Tibial nerve (tissue), 4 donors: ENCODE results near the gene CRYGN. TPM values are rescaled to one million over a fixed set of nuclear protein-coding genes. Genes with fewer than 3 reads are reported as not detected.

ENCODE experiments used
- DNase-seq, 2 donors: peaks; one replicate each; pipeline ENCODE4 v3.0.0-alpha.2; 2019; ENCODE audit warnings: low spot score in 2 of 2
- H3K27ac ChIP-seq, 4 donors: fragments of 200-600 bp; sonication (generic) in 3 of 4; one replicate each; pipeline ENCODE4 v1.5.1; 2017 to 2019; ENCODE audit warnings: mild to moderate bottlenecking in 1 of 4
- H3K27me3 ChIP-seq, 2 donors: fragments of 200-600 bp; sonication (generic) in 1 of 2; one replicate each; pipeline versions ENCODE4 v1.5.1 to v1.6.0; 2017 to 2019
- H3K36me3 ChIP-seq, 3 donors: fragments of 200-600 bp; sonication (generic); one replicate each; pipeline ENCODE4 v1.5.1; 2018 to 2019
- H3K4me1 ChIP-seq, 4 donors: fragments of 200-600 bp; sonication (generic) in 3 of 4; one replicate each; pipeline ENCODE4 v1.5.1; 2017 to 2019
- H3K4me3 ChIP-seq, 4 donors: fragments of 200-600 bp; sonication (generic) in 3 of 4; one replicate each; pipeline ENCODE4 v1.5.1; 2017 to 2019; ENCODE audit warnings: mild to moderate bottlenecking in 1 of 4, moderate library complexity in 1 of 4
- H3K9me3 ChIP-seq, 4 donors: fragments of 200-600 bp; sonication (generic) in 3 of 4; one replicate each; pipeline ENCODE4 v1.5.1; 2017 to 2019
- EP300 ChIP-seq, 2 donors: sonication (generic); formaldehyde crosslinking; IDR thresholded peaks; one replicate each; pipeline ENCODE4 v1.6.1; 2017; ENCODE audit warnings: antibody characterized with exemption in 2 of 2, mild to moderate bottlenecking in 1 of 2
- POLR2A ChIP-seq, 2 donors: fragments of 450-650 bp; IDR thresholded peaks; one replicate each; pipeline ENCODE4 v1.6.1; 2017; ENCODE audit warnings: antibody characterized with exemption in 2 of 2, mild to moderate bottlenecking in 2 of 2, moderate library complexity in 2 of 2
- WGBS, 2 donors: methylation state at CpG; one replicate each; pipeline ENCODE4 v1.1.5; 2018; 5-methylcytosine and 5-hydroxymethylcytosine counted together
- total RNA-seq, 4 donors: library from RNA; depleted of rRNA; stranded (reverse); fragments of >200 nt; gene quantifications; one replicate each; pipeline ENCODE4 v1.1.0, GENCODE V29; 2016
- TF ChIP-seq, protein P1 (sequence below), 5 experiments: fragments of 200-600 bp in 3 of 5; fragments of 450-650 bp in 2 of 5; sonication (generic) in 3 of 5; IDR thresholded peaks; one replicate each; pipeline ENCODE4 v1.5.1; 2016 to 2019; ENCODE audit warnings: antibody characterized with exemption in 5 of 5, mild to moderate bottlenecking in 3 of 5, moderate library complexity in 2 of 5

The CRYGN gene
- total RNA-seq: 1 to 10 TPM in 1 of 4 donors, under 1 TPM in 2, not detected in 1; 0.59 to 1.5 (median 0.87) TPM

DNA sequence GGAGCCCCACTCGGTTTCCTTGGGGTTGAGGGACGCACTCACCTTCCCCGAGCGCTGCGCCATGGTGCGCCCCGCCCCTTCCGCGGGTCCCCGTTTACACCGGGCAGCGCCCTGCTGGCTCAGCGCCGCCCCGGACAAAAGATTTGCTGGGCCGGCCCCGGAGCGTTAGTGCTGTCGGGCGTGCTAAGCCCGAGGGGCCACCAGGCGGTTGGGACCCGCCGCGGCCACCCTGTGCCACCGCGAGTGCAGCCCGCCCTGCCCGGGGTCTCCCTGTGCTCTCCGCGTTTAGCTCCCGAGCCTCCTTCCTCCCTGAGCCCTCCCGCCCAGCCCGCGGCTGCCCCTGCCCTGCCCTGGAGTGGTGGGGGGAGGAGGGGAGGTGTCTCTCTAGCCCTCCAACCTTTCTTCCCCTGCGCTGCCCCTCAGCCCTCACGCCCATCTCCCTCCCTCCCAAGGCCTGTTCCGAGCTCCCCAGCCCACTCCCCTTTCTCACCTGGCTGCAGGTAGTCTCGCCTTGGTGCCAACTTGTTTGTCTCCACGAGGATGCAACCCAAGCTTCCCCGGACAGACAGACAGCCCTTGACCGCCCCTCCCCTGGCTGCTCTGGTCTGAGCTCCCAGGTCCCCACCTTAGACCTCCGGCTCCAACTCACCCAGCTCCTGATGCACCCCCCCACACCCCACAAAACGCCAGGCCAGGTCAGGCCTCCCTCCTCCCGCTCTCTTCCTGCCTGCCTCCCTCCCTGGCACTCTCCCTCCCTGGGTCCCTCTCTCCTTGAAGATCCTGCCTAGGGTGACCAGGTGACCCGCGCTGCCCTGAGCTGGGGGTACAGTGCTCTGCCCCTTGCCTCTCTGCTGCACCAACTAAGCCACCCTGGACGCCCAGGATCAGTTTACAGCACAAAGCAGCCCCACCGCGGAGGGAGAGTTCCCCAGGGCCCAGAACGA is at the start of gene CRYGN:
Gene CRYGN (minus strand): TSS at position 287 of the 944 bp plus-strand sequence. CDS start 224 bp downstream, at position 63.
- Histone ChIP-seq H3K36me3 (no peaks in the 10 kb centered on the region), H3K4me1 (peaks cover 0 to 56% (median 19%) of the 10 kb centered on the region in 4 donors), H3K27ac (peak within 1 kb of the TSS; percentile 15 to 79 (median 58)), H3K27me3 (peaks cover 0 to 4% of the 10 kb centered on the region in 2 donors), H3K4me3 (peak within 1 kb of the TSS; percentile 0 to 46 (median 20)), H3K9me3 (no peaks in the 10 kb centered on the region)
- 22 to 30% methylated on average over 28 to 50 of the region's 51 CpGs for WGBS, 2 donors
- TF ChIP-seq EP300 (IDR thresholded peaks at IDR 0.05) (no peak), POLR2A (IDR thresholded peaks at IDR 0.05) (no peak)
- TF ChIP-seq, protein P1, sequence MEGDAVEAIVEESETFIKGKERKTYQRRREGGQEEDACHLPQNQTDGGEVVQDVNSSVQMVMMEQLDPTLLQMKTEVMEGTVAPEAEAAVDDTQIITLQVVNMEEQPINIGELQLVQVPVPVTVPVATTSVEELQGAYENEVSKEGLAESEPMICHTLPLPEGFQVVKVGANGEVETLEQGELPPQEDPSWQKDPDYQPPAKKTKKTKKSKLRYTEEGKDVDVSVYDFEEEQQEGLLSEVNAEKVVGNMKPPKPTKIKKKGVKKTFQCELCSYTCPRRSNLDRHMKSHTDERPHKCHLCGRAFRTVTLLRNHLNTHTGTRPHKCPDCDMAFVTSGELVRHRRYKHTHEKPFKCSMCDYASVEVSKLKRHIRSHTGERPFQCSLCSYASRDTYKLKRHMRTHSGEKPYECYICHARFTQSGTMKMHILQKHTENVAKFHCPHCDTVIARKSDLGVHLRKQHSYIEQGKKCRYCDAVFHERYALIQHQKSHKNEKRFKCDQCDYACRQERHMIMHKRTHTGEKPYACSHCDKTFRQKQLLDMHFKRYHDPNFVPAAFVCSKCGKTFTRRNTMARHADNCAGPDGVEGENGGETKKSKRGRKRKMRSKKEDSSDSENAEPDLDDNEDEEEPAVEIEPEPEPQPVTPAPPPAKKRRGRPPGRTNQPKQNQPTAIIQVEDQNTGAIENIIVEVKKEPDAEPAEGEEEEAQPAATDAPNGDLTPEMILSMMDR (IDR thresholded peaks at IDR 0.05): no peak
- DNase-seq: no peak

- Histone ChIP-seq H3K9me3 (no peaks in the 10 kb centered on the region), H3K4me1 (peaks cover 0 to 81% (median 26%) of the 10 kb centered on the region in 4 donors), H3K27me3 (no peaks in the 10 kb centered on the region), H3K36me3 (peaks cover 0 to 33% (median 0%) of the 10 kb centered on the region in 3 donors), H3K4me3 (no peak overlapping the region), H3K27ac (peak overlapping the region; percentile 6 to 78 (median 41))
- DNase-seq: no peak
- TF ChIP-seq EP300 (IDR thresholded peaks at IDR 0.05): no peak
- TF ChIP-seq, protein P1 (IDR thresholded peaks at IDR 0.05): no peak
- no peak for TF ChIP-seq POLR2A (IDR thresholded peaks at IDR 0.05)
- WGBS, 2 donors: 66 to 71% methylated on average over 2 of the region's 2 CpGs
These were observed 49.6 kb upstream of the CRYGN start for GRCh38 chr7:151489498-151489897.

DNA sequence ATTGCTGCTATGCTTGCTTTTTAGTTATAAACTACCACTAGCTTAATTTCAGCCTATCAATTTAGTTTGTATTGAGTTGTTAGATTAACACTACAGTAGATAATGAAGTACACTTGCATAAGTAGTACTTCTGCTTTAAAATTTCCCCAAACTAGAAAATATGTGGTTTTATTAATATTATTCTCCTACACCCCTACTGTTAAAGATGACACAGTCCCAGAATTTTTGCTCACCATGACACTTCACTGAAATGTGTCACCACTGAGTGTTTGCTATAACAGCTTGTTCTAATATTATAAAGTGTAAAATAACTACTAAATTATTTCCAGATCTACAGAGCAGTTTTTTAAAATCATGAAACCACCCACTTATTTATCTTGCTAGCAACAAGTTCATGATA is 48.2 kb upstream of the CRYGN start:
- Histone ChIP-seq H3K9me3 (no peaks in the 10 kb centered on the region), H3K36me3 (peaks cover 0 to 47% (median 0%) of the 10 kb centered on the region in 3 donors), H3K4me1 (peaks cover 0 to 70% (median 21%) of the 10 kb centered on the region in 4 donors), H3K4me3 (no peak overlapping the region), H3K27me3 (no peaks in the 10 kb centered on the region), H3K27ac (peak overlapping the region in 2 of 4 donors; percentile 65 to 78)
- DNase-seq: no peak
- TF ChIP-seq, protein P1 (IDR thresholded peaks at IDR 0.05): no peak
- TF ChIP-seq POLR2A (IDR thresholded peaks at IDR 0.05) (no peak), EP300 (IDR thresholded peaks at IDR 0.05) (no peak)

DNA sequence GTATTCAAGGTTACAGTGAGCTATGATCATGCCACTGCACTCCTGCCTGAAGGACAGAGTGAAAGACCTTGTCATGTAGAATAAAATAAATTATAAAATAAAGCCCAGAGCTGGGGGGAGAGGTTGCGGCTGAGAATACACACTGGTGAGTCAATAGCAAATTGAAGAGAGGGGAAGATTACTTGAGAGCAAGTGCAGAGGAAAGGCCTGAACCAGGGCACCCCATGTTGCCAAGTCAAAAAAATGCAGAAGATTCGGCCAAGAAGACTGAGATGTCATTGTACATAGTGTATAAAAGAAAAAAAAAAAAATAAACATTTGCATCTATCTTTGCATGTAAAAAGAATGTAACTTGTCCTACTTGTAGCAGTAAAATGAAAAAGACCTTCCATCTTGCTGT is 47.3 kb upstream of the CRYGN start:
- Histone ChIP-seq H3K4me1 (peaks cover 0 to 73% (median 21%) of the 10 kb centered on the region in 4 donors), H3K27ac (peak overlapping the region in 2 of 4 donors; percentile 36 to 46), H3K9me3 (no peaks in the 10 kb centered on the region), H3K4me3 (no peak overlapping the region), H3K27me3 (no peaks in the 10 kb centered on the region), H3K36me3 (peaks cover 0 to 50% (median 0%) of the 10 kb centered on the region in 3 donors)
- WGBS, 2 donors: 50% methylated on average over 2 of the region's 2 CpGs
- DNase-seq: no peak
- TF ChIP-seq EP300 (IDR thresholded peaks at IDR 0.05): no peak
- TF ChIP-seq, protein P1 (IDR thresholded peaks at IDR 0.05): no peak
- TF ChIP-seq POLR2A (IDR thresholded peaks at IDR 0.05): no peak

DNA sequence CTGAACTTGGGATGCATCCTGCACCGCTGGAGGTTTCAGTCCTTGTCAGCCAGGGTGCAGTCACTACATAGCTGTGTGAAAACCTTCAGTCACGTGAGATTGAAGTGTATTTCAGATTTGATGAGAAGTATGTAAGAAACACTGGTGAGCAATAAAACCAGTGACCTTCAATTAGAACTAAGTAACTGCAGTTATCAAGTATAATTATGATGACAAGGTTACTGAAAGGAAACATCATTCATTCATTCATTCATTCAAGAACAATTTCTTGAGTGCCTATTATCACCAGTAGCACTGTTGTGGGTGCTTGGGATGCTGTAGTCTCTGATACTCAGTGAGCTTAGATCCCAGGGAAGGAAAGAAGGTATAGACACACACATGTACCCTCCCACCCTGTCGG is 46.1 kb upstream of the CRYGN start:
- no peak for TF ChIP-seq EP300 (IDR thresholded peaks at IDR 0.05)
- TF ChIP-seq, protein P1 (IDR thresholded peaks at IDR 0.05): no peak
- WGBS, 2 donors: 88 to 94% methylated on average over 3 of the region's 3 CpGs
- Histone ChIP-seq H3K27me3 (no peaks in the 10 kb centered on the region), H3K4me3 (no peak overlapping the region), H3K27ac (no peak overlapping the region), H3K4me1 (peaks cover 0 to 63% (median 18%) of the 10 kb centered on the region in 4 donors), H3K36me3 (peaks cover 0 to 57% (median 0%) of the 10 kb centered on the region in 3 donors), H3K9me3 (no peaks in the 10 kb centered on the region)
- no peak for DNase-seq
